Measurements from ENCODE around the gene S100A14. TPM values are rescaled to one million over a fixed set of nuclear protein-coding genes. Genes with fewer than 3 reads are reported as not detected.

S100A14 gene
- total RNA-seq, 1 experiment from 2014 or later, result 0.63 TPM

GRCh38 chr1:153638261-153638660, 22.1 kb upstream of the S100A14 start:
- no peaks in the 10 kb centered on the region for H4K20me1 ChIP-seq (ENCODE audit: control insufficient read depth, insufficient read depth, insufficient read length)

More at GRCh38 chr1:153638261-153638660, 22.1 kb upstream of the S100A14 start:
- peaks cover 4% of the 10 kb centered on the region for H3K79me1 ChIP-seq (ENCODE audit: insufficient read depth, low read depth, low read length, poor library complexity, severe bottlenecking)
- no peak overlapping the region for H3K56ac ChIP-seq (ENCODE audit: insufficient read length, low read depth, low read length)
- H3K14ac ChIP-seq (ENCODE audit: insufficient read depth, low read length), result no peak overlapping the region
- Mint-ChIP-seq H3K4me3 (no peak overlapping the region), H3K27me3 (ENCODE audit: low read depth) (no peaks in the 10 kb centered on the region), H3K27ac (no peak overlapping the region), H3K4me1 (peaks cover 9 to 13% of the 10 kb centered on the region in 2 experiments), H3K36me3 (ENCODE audit: insufficient read depth in 1 of 3, low read depth in 3 of 3) (peaks cover 53 to 85% (median 78%) of the 10 kb centered on the region in 3 experiments), H3K9me3 (peaks cover 0 to 3% of the 10 kb centered on the region in 2 experiments; a peak in 1 of 5 replicates)
- no peak overlapping the region for H2BK120ac ChIP-seq (ENCODE audit: low read depth, low read length, poor library complexity, severe bottlenecking)
- no peak overlapping the region for H4K91ac ChIP-seq (ENCODE audit: insufficient read length, low read depth, low read length)
- H3K27ac ChIP-seq (ENCODE audit: insufficient read length, low read depth, low read length), result no peak overlapping the region
- H3K9me3 ChIP-seq (ENCODE audit: control insufficient read depth, low read depth, low read length), result no peaks in the 10 kb centered on the region
- H3K4ac ChIP-seq (ENCODE audit: low read depth, low read length), result no peak overlapping the region
- H2BK15ac ChIP-seq (ENCODE audit: low read depth, low read length), result no peak overlapping the region
- no peak for TF ChIP-seq CTCF (conservative IDR thresholded peaks at IDR 0.05)
- peaks cover 11% of the 10 kb centered on the region for H3K23me2 ChIP-seq (ENCODE audit: insufficient read length, low read depth, low read length, poor library complexity, severe bottlenecking)
- DNase-seq, result no peak
- peaks cover 4% of the 10 kb centered on the region; the same call in 1 of the 2 replicates for H3K79me2 ChIP-seq (ENCODE audit: insufficient read depth, low read length)
- no peak overlapping the region for H2BK5ac ChIP-seq (ENCODE audit: insufficient read length, low read length)
- no peak overlapping the region for H2AK5ac ChIP-seq (ENCODE audit: insufficient read length, low read length)
- no peaks in the 10 kb centered on the region for H3K4me1 ChIP-seq (ENCODE audit: insufficient read depth, low read length)
- H3K4me2 ChIP-seq (ENCODE audit: insufficient read depth, insufficient read length, low read length), result no peak overlapping the region
- no peak overlapping the region for H2BK12ac ChIP-seq (ENCODE audit: insufficient read length, low read depth, low read length)
- no peak overlapping the region for H4K8ac ChIP-seq (replicated peaks; ENCODE audit: insufficient read length, low read depth, low read length)
- H3K9ac ChIP-seq (ENCODE audit: extremely low read depth, insufficient read length, low read length), result no peak overlapping the region
- H2BK20ac ChIP-seq (ENCODE audit: low read depth, low read length, poor library complexity, severe bottlenecking), result no peak overlapping the region
- H3K18ac ChIP-seq (ENCODE audit: insufficient read length, low read depth, low read length), result no peak overlapping the region
- H3K27me3 ChIP-seq (ENCODE audit: insufficient read depth, low read length), result no peaks in the 10 kb centered on the region
- no peak overlapping the region for H4K5ac ChIP-seq (ENCODE audit: insufficient read length, low read depth, low read length)
- no peak overlapping the region for H3T11ph ChIP-seq (ENCODE audit: low read length)
- WGBS (ENCODE audit: extremely low coverage, insufficient read length, low lambda C conversion rate), result no CpG with 5 or more reads among the region's 6 CpGs
- H3K23ac ChIP-seq (ENCODE audit: insufficient read length, low read depth, low read length), result no peak overlapping the region
- no peak overlapping the region for H2AFZ ChIP-seq (ENCODE audit: low read length)
